GM06990 (cell line): Measurements from ENCODE around the gene TPST2.

Source experiments
- DNase-seq: peaks from one replicate; pipeline ENCODE4 v3.0.0-alpha.2; 2011; ENCODE audit not compliant: insufficient read length; ENCODE audit errors: extremely low read depth
- H3K27me3 ChIP-seq: replicated peaks from 2 replicates; pipeline ENCODE4 v1.6.0; 2011; ENCODE audit warnings: low read length; ENCODE audit not compliant: control insufficient read depth, insufficient read depth
- H3K36me3 ChIP-seq: 2 replicates; pipeline ENCODE4 v1.5.1; 2011; ENCODE audit warnings: low read length; ENCODE audit not compliant: control insufficient read depth, insufficient read depth
- H3K4me3 ChIP-seq: replicated peaks from 2 replicates; pipeline ENCODE4 v1.5.1; 2011; ENCODE audit warnings: low read depth, mild to moderate bottlenecking, control low read depth, low read length
- TF ChIP-seq, protein P1 (sequence below): IDR thresholded peaks from 2 replicates; pipeline ENCODE4 v1.5.1; 2011; ENCODE audit warnings: low read length, control low read depth, mild to moderate bottlenecking, inconsistent platforms; ENCODE audit not compliant: insufficient read depth, poor library complexity, severe bottlenecking

The TPST2 gene

DNA sequence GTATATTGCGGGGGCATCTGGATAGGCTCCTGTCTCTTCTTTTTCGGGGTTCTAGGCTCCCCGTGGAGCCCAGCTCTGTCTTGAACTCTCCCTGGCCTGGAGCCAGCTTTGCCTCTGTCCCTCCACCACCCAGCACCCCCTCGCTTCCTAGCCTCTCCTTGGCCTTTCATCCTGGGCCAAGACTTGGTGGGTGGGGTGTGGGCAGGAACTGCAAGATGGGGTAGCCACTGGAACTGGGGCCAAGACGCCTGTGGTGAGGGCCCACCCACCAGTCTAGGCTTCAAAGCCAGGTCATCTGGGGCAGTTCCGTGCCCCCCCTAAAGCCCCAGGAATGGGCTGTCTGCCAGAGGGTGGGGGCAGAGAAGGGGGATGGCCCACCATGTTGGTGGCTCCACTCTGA lies 29.6 kb upstream of the TPST2 start:
- TF ChIP-seq, protein P1, sequence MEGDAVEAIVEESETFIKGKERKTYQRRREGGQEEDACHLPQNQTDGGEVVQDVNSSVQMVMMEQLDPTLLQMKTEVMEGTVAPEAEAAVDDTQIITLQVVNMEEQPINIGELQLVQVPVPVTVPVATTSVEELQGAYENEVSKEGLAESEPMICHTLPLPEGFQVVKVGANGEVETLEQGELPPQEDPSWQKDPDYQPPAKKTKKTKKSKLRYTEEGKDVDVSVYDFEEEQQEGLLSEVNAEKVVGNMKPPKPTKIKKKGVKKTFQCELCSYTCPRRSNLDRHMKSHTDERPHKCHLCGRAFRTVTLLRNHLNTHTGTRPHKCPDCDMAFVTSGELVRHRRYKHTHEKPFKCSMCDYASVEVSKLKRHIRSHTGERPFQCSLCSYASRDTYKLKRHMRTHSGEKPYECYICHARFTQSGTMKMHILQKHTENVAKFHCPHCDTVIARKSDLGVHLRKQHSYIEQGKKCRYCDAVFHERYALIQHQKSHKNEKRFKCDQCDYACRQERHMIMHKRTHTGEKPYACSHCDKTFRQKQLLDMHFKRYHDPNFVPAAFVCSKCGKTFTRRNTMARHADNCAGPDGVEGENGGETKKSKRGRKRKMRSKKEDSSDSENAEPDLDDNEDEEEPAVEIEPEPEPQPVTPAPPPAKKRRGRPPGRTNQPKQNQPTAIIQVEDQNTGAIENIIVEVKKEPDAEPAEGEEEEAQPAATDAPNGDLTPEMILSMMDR = no peak
- H3K4me3 ChIP-seq = no peak overlapping the region
- no peaks in the 10 kb centered on the region for H3K36me3 ChIP-seq
- no peak for DNase-seq
- no peaks in the 10 kb centered on the region for H3K27me3 ChIP-seq

- H3K4me3 ChIP-seq = no peak overlapping the region
- no peaks in the 10 kb centered on the region for H3K36me3 ChIP-seq
- H3K27me3 ChIP-seq = no peaks in the 10 kb centered on the region
- no peak for DNase-seq
- TF ChIP-seq, protein P1 = no peak
Observed at GRCh38 chr22:26618455-26618854, 28.5 kb upstream of the TPST2 start.

DNA sequence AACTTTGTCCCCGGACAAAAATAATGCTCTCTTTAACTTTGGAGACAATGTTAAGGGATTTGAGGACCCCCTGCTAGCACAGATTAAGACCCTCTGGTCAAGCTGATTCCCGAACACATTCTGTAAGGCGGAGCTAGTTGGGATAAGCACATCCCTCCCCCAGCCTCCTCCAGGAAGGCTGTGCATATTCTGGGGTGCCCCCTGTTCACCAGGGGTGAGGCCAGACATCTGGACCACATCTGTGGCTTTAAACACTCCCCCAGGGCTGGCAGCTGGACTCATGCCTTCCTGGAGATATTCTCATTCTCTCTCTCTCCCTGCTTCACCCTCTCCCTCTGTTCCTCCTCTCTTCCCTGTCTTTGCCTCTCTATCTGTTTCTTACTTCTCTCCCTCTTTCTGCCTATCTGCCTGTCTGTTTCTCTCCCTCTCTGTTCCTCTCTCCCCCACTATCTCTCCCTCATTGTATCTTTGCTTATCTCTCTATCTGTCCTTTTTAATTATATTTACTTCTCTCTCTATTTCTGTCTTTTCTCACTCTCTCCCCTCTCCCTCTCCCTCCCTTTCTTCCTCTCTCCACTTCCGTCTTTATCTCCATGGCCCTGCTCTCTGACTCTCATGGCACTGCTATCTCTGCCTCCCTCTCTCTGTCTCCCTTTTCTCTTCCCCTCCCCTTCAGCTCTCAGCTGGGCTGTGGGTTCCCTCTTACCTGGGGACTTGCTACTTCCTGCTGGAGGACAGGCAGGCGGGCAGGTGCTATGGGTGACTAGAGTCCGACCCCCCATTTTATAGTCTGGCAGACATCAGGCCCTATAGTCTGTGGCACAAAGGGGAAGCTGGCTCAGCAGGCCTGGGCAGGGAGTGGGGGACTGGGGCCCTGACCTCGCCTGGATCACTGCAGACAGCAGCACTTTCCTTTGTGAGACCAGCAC lies 27.6 kb upstream of the TPST2 start, which contains the start of gene CRYBB1:
Gene CRYBB1, minus strand, starts transcription at position 757 of the 929 bp plus-strand sequence. CDS start 1,708 bp downstream, outside the sequence.
- no peak for DNase-seq
- H3K4me3 ChIP-seq = no peak within 1 kb of the TSS
- H3K36me3 ChIP-seq = no peaks in the 10 kb centered on the region
- TF ChIP-seq, protein P1 = no peak
- no peaks in the 10 kb centered on the region for H3K27me3 ChIP-seq

DNA sequence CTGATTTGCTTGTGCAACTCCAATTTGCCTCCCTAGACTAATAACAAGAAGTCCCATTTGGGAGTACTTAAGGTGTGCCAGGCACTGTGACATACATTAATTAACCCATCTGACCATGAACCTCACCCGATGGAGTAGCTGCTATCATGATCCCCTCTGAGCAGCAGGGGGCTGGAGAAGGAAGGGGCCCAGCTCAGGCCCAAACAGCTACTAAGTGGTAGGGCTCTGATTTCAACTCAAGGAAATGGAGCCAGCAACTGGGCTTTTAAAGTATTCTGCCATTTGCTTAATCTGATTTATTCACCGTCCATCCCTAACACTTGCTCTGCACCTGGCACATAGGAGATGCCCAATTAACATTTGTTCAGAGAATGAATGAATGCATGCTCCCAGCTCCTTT lies 26.7 kb upstream of the TPST2 start:
- Histone ChIP-seq H3K36me3 (no peaks in the 10 kb centered on the region), H3K27me3 (no peaks in the 10 kb centered on the region), H3K4me3 (no peak overlapping the region)
- DNase-seq = no peak
- TF ChIP-seq, protein P1 = no peak

DNA sequence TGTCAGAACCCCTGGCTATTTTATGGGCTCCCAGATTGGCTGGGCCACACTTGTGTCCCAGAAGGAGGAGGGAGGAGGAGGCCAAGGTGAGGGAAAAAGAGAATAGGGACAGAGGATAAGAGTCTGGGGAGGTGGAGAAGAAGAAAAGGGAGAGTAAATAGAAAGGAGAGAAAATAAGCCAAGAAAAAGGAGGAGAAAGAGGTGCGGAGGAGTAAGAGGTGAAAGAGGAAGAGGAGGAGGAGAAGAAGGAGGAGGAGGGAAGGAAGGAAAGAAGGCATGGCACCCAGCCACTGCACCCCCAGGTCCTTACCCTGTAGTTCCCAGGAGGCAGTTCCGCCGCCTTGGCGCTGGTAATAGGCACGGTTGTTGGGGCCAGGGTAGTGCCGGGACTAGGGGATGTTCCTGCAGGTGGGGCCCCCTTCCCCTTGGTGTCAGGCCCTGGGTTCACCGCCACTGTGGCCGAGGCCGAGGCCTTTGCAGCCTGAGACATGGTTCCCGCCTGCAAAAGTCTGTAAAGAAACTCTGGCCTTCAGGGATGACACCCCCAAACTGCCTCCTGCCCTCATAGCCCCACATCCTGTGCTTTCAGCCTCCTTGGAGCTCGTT lies 26.0 kb upstream of the TPST2 start:
- DNase-seq = no peak
- TF ChIP-seq, protein P1 = no peak
- H3K36me3 ChIP-seq = no peaks in the 10 kb centered on the region
- no peak overlapping the region for H3K4me3 ChIP-seq
- no peaks in the 10 kb centered on the region for H3K27me3 ChIP-seq
